SW480 (cell line): Measurements from ENCODE around the gene GNAI2.
"Not testable (repeated sequence)": the region's sequence is repeated elsewhere in the genome, so short reads cannot be mapped to it uniquely, and the experiment has no call there.

Experiments
- DNase-seq: peaks from one replicate; pipeline ENCODE4 v3.0.0-alpha.2; 2016; ENCODE audit warnings: low spot score

Gene GNAI2

DNA sequence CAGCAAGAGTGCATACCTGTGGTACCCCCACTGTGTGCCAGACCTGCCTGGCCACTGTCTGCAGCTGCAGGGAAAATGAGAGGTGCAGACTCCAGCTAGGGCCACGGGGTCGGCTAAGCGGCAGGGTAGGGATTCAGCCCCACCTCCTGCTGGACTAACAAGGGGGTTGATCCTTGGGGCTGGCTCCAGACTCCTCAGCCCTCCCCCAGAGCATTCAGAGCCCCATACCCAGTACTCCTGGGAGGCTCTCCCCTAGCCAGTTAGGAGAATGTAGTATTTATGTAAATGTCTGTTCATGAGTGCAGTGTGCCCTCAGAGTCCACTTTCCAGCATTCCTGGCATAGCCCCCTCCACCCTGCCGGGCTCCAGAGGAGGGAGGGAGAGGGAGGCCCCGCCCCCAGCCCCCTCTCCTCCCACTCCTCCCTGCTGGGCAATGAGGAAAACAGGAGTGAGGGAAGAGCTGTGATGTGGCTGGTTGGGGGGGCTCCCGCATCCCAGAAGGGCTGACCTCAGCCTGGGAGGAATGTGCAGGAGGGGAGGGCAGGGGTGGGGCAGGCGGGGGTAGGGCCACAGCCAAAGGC lies 28.5 kb downstream of the GNAI2 start:
- DNase-seq: peak; percentile 98

DNA sequence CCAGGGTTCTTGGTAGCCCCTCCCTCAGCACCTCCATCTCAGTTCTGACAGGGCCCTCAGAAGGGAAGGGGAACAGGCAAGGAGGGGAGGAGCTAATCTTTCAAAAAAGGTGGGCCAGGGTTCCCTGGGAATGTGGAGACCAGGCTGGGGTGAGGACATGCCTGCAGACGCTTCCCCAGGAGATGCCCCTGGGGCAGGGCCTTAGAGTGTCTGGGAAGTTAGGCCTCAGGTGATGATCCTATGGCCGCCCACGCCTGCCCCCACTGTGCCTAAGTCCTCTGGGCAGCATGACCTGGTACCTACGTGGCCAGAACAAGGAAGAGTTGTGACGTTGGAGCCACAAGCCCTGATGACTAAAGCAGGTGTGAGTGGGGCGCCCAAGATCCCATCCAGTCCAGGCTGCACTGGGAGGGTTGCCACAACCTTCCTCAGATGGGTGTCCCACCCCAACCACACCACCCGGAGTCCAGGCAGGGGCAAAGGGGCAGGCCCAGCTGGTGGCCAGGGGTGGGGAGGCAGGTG lies 29.0 kb downstream of the GNAI2 start:
- DNase-seq: peak; percentile 96

DNA sequence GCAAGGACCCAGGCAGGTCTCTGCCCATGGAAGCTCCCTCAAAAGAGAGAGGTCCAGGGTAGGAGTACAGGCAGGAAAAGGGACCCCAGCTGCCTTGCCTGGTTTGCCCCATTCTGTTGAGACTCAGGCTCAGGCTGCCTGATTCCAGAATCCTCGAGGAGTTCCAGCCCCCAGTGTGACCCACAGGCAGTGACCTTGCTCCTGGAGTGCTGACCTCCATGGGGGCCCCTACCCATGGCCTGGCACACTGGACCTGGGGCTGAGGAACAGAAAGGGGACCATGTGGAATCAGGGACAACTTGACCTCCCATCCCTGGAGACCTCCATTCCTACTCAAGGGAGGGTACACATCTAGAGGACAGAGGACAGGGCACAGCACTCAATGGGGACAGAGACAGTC lies 29.6 kb downstream of the GNAI2 start:
- no peak for DNase-seq

DNA sequence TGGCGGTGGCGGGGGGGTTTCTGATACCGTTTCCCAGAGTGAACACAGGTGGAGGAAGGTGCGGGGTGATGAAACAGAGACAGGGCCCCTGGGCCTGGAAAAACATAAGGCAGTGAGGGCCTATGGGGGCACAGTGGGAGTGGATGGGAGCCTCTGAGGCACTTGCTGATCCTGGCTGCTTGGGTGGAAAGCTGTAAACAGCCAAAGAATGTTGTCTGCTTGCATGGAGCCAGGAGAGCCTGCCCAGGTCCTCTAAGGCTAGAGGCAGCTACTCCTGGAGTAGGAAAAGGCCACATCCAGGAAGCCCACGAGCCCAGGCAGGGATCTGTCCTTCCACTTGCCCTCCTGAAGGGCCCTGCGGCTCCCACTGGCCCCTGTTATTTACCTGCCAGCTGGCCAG lies 30.0 kb downstream of the GNAI2 start:
- no peak for DNase-seq

DNA sequence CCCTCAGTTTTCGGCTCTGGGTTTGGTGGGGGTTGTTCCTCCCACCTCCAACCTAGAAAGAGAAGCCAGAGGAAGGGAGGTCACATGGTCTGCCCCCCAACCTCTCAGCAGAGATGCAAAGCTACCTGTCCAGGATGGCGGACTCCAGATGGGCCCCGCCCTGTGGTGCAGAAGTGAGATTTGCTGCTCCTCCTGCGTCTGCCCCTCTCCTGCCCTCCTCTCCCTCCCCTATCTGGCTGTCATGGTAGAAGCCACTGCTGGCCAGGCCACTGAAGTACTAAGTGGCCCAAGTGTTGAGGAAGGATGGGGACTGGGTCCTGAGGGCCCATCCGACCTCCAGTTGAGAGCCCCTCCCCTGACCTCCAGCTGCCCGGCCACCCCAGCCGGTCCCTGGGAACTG lies 30.8 kb downstream of the GNAI2 start:
- no peak for DNase-seq

DNA sequence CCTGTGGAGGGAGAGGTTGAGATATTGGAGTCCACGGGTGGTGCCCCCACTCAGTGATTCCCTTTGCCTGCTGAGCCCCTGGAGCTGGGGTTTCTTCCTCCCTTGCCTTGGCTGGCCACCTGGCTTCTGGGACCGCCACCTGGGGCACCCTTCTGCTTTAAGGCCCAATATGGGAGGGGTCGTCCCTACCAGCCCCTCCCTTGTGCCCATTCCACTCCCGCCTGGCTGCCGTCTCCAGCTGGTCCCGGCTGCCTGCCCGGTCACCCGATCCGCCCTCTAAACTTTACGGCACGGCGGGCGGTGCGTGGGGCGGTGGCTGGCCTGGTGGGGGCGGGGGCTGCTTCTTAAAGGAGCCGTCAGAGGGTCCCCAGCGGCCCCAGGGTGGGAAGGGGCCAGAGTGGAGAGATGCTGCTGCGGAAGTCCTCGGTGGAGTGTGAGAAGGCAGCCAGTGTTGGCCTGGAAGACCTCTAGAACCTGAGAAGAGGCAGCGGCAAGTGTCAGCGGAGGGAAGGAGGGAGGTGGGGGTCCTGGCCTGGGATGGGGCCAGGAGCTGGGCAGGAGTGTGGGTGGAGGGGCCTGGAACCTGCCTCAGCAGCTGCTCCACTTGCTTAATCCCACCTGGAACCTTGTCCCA lies 31.4 kb downstream of the GNAI2 start:
- no peak for DNase-seq

DNA sequence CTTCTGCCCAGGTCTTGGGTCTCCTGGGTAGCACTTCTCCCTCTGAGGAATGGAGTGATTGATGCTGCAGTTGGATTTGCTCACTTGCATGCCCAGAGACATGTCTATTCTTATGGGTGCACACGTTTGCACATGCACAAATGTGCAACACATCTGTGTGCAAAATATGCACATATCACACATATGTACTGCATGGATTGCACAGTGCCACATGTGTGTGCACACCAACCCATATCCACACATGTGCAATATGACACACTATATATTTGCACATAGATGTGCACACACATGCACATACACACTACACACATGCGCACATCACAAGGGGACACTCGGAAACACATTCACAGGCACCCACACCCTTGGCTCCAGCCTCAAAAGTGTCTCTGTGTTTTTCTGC lies 32.3 kb downstream of the GNAI2 start:
- no peak for DNase-seq

DNA sequence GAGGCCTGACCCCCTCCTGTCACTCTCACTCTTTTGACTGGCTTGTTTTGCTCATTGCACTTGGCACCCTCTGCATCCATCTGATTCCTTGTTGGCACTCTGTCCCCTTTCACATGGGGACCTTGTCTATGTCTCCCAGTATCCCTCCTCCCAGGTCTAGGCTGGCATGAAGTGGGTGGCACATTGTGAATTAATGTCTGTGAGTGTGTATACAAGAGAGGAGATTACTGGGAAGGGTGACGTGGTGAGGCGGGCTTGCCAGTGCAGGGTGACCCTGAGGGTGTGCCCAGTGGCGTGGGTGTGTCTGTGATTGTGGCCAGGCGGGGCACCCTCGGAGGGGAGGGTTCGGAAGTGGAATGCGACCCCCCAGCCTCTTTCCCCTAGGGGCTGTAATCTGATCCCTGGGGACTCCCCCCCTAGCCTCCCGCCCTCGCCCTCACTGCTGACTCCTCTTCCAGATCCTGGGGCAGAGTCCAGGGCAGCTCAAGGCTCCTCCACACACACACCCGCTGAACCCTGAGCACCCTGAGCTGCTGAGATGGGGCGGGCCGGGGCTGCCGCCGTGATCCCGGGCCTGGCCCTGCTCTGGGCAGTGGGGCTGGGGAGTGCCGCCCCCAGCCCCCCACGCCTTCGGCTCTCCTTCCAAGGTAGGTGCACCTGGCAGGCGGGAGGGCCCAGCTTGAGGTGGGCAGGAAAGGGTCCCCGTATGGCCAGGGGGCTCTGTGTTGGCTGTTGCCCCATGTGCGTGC lies 32.9 kb downstream of the GNAI2 start, which contains the start of gene SEMA3B:
Gene SEMA3B, plus strand, starts transcription at position 445 of the 749 bp plus-strand sequence. Its CDS starts 94 bp downstream, at position 539.
- peak; percentile 95 for DNase-seq

DNA sequence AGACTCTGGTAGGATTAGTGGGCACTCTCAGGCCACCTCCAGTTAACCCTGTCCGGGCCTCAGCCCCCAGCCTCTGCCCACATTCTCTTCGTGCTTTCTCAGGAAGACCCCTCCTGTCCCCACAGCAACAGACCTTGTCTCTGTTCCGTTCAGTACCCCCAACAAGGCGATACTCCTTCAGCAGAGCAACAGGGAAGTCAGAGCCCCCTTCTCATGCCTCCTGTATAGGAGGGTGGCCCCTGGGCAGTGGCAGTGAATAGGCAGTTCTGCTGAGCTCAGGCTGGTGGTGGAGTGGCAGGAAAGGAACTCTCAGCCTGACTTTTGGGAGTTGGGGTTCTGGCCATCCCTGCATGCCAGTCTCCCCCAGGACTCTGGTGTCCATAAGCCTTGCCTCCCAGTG lies 33.5 kb downstream of the GNAI2 start:
- no peak for DNase-seq

DNA sequence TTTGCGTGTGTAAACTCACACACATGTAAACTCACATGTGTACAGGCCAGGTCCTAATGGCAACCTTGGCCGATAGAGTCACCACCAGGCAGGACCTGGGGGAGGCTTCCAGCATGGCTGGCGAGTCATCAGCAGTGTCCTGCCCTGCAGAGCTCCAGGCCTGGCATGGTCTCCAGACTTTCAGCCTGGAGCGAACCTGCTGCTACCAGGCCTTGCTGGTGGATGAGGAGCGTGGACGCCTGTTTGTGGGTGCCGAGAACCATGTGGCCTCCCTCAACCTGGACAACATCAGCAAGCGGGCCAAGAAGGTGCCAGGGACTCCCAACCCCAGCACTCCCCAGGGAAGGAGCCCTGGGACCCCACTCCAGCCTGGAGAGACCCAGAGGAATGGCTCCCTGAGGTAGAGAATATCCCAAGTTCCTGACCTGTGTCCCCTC lies 34.0 kb downstream of the GNAI2 start:
- DNase-seq: no peak

DNA sequence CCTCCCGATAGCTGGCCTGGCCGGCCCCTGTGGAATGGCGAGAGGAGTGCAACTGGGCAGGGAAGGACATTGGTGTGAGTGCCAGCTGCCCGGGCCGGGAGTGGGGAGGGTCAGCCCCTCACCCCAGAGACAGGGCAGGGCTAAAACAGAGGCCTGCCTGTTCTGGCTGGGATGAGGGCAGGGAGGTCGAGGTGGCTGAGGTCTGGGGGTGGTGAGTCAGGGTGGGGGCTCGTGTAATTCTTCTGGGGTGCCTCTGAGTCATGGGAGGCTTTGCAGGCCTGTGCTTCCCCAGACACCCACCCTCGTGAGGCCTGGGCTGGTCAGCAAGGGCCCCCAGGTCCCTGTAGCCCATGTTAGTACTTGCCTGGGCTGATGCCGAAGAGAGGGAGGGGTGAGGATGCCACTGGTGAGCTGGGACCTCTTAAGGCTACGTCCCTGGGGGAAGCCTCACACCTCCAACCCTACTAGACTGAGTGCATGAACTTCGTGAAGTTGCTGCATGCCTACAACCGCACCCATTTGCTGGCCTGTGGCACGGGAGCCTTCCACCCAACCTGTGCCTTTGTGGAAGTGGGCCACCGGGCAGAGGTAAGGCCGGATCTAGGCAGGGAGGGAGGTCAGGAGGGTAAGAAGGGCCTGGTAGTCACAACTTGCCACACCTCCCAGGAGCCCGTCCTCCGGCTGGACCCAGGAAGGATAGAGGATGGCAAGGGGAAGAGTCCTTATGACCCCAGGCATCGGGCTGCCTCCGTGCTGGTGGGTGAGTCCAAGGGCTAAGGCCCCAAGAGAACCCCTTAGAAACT lies 34.6 kb downstream of the GNAI2 start:
- DNase-seq: no peak

DNA sequence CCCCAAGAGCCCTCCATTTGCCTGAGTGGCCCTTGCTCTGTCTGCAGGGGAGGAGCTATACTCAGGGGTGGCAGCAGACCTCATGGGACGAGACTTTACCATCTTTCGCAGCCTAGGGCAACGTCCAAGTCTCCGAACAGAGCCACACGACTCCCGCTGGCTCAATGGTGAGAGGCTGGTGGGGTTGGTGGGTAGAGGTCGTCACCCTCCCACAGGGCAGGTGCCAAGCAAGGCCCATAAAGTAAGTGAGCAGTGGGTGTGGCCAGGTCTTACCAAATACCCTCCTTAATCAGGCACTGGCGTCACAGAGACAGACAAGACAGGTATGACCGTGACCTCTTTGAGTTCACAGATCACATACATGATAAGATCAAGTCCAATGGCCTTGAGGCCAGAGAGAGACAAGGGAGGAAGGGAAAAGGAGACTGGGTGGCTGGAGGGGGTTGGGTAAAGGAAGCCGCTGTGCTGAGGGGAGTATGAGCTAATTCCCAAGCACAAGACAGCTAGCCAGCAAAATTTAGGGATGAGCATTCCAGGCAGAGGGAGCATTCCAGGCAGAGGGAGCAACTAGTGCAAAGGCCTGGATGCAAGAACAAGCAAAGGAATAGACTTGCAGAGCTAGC lies 35.4 kb downstream of the GNAI2 start:
- no peak for DNase-seq

DNA sequence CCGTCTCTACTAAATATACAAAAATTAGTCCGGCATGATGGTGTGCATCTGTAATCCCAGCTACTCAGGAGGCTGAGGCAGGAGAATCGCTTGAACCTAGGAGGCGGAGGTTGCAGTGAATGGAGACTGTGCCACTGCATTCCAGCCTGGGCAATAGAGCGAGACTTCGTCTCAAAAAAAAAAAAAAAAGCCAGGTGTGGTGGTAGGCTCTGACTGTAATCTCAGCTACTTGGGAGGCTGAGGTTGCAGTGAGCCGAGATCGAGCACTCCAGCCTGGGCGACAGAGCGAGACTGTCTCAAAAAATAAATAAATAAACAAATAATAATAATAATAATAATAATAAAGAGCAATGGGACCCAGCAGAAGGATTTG lies 36.5 kb downstream of the GNAI2 start:
- not testable (repeated sequence) for DNase-seq

DNA sequence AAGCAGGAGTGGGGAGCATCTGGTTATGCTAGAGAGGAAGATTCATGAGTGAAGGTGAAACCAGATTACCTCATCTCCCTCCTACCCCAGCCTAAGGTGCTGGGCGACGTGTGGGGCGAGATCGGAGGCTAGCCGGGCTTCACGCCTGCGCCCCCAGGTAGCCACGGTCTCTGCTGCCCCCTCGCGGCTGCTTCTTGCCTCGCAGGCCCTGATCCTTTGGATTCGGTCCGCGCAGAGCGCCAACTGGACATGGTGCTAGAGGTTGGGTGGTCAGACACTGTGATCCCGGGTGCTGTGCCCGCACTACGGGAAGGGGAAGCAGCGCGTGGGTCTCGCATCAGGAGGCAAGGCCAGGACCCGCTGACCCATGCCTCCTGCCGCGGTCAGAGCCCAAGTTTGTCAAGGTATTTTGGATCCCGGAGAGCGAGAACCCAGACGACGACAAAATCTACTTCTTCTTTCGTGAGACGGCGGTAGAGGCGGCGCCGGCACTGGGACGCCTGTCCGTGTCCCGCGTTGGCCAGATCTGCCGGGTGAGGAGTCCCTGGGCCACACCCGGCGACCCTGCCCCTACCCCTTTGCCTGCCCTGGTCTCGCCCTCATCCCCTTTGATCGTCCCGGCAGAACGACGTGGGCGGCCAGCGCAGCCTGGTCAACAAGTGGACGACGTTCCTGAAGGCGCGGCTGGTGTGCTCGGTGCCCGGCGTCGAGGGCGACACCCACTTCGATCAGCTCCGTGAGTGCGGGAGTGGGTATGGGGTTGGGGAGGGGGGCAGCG lies 37.1 kb downstream of the GNAI2 start:
- DNase-seq: peak; percentile 80

DNA sequence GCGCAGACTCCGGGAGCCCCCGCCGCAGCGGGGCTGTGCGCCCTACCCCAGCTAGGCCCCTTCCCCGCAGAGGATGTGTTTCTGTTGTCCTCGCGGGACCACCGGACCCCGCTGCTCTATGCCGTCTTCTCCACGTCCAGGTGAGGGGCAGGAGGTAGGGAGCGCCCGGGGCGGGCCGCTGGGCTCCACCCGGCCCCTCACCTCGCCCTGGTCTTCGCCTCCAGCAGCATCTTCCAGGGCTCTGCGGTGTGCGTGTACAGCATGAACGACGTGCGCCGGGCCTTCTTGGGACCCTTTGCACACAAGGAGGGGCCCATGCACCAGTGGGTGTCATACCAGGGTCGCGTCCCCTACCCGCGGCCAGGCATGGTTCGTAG lies 37.7 kb downstream of the GNAI2 start:
- DNase-seq: no peak

DNA sequence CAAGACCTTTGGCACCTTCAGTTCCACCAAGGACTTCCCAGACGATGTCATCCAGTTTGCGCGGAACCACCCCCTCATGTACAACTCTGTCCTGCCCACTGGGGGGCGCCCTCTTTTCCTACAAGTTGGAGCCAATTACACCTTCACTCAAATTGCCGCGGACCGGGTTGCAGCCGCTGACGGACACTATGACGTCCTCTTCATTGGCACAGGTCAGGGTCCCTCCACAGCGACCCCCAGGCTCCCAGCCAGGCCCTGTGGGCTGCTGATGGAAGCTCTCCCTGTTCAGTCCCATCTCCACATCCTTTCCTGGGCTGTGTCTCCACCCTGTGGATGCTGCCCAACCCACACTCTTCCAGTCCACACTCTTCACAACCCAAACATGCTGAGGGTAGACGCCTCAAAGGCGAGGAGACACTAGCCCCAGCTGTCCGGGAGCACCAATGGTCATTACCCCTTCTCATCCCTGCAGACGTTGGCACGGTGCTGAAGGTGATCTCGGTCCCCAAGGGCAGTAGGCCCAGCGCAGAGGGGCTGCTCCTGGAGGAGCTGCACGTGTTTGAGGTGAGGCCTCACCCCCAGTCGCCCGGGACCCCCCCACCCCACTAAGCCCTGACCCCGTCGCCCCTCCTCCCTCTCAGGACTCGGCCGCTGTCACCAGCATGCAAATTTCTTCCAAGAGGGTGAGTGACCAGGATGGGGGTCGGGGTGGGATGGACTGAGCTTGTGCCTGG lies 38.5 kb downstream of the GNAI2 start:
- DNase-seq: no peak

DNA sequence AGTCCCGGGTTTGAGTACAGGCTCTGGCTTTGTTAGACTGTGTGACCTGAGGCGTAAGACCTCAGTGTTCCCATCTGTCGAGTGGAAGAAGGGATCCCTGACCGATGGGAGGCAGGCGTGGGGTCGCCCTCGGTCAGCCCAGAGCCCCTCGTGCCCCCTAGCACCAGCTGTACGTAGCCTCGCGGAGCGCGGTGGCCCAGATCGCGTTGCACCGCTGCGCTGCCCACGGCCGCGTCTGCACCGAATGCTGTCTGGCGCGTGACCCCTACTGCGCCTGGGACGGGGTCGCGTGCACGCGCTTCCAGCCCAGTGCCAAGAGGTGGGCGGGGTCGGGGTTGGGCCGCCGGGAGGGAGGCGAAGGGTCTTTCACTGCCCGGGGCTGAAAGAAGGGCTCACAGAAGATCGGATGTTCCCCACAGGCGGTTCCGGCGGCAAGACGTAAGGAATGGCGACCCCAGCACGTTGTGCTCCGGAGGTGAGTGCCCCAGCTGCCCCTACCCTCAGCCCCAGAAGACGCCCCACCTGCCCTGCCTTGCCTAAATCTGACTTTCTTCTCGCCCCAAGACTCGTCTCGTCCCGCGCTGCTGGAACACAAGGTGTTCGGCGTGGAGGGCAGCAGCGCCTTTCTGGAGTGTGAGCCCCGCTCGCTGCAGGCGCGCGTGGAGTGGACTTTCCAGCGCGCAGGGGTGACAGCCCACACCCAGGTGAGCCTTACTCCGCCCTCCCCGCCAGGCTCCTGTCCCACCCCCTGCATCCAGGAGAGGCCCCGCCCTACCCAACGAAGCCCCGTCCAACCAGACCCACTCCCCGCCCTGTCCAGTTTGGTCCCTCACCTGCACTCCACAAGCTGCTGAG lies 39.4 kb downstream of the GNAI2 start:
- no peak for DNase-seq

DNA sequence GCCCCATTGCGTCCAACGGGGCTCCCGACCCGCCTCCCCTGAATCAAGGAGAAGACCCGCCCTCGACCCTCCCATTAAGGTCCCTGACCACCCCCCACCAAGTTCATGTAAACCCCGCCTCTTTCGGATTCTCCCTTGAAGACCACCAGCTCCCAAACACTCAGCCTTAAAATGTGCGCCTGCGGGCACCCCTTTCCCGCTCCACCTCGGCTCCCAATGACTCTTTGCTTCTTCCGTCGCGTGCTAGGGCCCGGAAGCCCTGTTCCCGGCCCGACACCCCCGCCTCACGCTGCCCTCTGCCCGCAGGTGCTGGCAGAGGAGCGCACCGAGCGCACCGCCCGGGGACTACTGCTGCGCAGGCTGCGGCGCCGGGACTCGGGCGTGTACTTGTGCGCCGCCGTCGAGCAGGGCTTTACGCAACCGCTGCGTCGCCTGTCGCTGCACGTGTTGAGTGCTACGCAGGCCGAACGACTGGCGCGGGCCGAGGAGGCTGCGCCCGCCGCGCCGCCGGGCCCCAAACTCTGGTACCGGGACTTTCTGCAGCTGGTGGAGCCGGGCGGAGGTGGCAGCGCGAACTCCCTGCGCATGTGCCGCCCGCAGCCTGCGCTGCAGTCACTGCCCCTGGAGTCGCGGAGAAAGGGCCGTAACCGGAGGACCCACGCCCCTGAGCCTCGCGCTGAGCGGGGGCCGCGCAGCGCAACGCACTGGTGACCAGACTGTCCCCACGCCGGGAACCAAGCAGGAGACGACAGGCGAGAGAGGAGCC lies 40.2 kb downstream of the GNAI2 start:
- no peak for DNase-seq

DNA sequence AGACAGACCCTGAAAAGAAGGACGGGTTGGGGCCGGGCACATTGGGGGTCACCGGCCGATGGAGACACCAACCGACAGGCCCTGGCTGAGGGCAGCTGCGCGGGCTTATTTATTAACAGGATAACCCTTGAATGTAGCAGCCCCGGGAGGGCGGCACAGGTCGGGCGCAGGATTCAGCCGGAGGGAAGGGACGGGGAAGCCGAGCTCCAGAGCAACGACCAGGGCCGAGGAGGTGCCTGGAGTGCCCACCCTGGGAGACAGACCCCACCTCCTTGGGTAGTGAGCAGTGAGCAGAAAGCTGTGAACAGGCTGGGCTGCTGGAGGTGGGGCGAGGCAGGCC lies 40.7 kb downstream of the GNAI2 start:
- DNase-seq: no peak
